ENCODE results near the gene ING2. TPM values are rescaled to one million over a fixed set of nuclear protein-coding genes. Genes with fewer than 3 reads are reported as not detected.
"Not testable (repeated sequence)": the region's sequence is repeated elsewhere in the genome, so short reads cannot be mapped to it uniquely, and the experiment has no call there.

Gene ING2, protein sequence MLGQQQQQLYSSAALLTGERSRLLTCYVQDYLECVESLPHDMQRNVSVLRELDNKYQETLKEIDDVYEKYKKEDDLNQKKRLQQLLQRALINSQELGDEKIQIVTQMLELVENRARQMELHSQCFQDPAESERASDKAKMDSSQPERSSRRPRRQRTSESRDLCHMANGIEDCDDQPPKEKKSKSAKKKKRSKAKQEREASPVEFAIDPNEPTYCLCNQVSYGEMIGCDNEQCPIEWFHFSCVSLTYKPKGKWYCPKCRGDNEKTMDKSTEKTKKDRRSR
- total RNA-seq: 13.3 TPM

DNA sequence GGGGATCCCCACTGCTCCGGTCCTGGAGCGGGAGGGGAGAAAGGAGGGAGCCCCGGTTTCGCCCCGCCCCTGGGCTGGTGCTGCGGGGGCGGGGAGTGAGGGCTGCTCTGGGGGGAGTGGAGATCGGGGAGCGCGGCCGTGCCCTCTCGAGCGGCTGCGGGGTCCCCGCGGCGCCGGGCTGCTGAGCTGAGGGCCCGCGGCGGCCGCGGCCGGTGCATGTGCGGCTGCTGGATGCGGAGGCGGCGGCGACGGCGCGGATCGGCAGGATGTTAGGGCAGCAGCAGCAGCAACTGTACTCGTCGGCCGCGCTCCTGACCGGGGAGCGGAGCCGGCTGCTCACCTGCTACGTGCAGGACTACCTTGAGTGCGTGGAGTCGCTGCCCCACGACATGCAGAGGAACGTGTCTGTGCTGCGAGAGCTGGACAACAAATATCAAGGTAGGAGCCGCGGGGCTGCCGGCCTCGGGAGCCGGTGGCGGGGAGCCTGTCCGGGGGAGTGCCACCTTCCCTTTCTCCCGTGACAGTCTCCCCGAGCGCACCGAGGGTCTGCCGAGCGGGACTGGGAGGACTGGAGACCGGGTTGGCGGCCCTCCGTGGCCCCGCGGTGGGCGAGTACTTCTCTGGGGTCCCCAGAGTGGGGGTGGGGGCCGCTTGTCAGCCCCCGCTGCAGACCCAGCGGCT is at the start of gene ING2:
TSS of gene ING2 (plus strand) at position 129 of the 681 bp plus-strand sequence. CDS start at position 267, 138 bp downstream.
- peak; percentile 73 for ATAC-seq

DNA sequence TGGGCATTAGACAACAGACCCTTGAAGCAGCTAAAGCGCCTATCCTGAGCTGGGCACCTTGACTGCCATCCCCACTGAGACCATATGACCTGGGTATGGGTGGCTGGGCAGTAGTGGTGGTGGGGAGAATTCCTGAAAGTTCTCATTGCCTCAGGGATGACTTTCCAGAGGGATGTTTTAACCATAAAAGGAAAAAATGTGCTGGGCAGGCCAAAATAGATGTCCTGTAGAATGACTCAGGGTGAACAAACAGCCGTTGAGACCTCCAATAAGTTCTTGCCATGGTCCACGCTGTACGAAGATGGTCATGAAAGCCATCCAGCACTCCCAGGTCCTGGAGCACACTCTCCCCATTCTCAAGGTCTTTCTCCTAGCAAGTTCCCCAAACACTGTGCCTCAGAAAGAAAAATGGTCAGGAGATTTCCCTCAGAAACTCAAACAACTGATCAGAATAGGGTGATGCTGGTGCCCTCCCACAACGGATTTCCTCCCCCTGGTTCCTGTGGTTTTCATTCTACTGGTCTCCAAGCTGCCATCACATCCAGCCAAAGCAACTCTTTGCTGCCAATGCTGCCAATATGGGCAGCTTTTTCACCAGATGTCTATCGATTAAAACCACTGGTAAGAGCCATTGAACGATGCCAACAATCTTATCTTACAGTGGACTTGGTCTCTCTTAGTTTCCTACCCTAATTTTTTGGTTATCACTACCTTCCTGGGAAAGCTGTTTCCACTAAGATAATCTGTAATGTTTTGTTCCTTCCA is 49.2 kb upstream of the ING2 start:
- no peak for ATAC-seq

DNA sequence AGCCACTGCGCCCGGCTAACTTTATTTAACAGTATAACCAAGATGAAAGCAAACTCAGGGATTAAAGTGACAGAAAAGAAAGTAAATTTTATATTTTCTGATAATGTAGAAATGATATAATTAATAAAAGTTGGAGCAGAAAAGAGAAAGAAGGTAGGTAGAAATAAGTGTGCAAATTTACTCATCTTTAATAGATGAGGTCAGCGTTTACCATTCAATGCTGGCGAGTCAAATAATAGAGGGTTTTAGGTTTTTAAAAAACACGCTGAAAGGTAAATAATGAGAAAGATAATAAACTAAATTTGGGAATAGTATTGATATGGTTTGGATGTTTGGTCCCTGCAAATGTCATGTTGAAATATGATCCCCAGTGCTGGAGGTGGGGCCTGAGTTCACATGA is 46.9 kb upstream of the ING2 start:
- no peak for ATAC-seq

DNA sequence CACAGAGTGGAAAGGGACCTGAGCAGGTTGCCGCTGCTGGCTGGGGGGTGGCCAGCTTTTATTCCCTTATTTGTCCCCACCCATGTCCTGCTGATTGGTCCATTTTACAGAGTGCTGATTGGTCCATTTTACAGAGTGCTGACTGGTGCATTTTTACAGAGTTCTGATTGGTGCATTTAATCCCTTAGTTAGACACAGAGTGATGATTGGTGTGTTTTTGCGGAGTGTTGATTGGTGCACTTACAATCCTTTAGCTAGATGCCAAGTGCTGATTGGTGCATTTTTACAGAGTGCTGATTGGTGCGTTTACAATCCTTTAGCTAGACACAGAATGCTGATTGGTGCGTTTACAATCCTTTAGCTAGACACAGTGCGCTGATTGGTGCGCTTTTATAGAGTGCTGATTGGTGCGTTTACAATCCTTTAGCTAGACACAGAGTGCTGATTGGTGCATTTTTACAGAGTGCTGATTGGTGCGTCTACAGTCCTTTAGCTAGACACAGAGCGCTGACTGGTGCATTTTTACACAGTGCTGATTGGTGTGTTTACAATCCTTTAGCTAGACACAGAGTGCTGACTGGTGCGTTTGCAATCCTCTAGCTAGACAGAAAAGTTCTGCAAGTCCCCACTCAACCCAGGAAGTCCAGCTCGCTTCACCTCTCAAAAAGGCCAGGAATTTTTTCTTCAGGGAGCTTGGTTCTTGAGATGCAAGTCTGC is 40.8 kb upstream of the ING2 start:
- not testable (repeated sequence) for ATAC-seq

DNA sequence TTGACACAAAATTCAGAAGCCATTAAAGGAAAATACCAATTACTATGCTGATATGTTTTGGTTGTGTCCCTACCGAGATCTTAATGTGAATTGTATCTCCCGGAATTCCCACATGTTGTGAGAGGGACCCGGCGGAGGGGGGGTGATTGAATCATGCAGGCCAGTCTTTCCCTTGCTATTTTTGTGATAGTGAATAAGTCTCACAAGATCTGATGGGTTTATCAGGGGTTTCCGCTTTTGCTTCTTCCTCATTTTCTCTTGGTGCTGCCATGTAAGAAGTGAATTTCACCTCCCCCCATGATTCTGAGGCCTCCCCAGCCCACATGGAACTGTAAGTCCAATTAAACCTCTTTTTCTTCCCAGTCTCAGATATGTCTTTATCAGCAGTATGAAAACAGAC is 39.0 kb upstream of the ING2 start:
- ATAC-seq: not testable (repeated sequence)

DNA sequence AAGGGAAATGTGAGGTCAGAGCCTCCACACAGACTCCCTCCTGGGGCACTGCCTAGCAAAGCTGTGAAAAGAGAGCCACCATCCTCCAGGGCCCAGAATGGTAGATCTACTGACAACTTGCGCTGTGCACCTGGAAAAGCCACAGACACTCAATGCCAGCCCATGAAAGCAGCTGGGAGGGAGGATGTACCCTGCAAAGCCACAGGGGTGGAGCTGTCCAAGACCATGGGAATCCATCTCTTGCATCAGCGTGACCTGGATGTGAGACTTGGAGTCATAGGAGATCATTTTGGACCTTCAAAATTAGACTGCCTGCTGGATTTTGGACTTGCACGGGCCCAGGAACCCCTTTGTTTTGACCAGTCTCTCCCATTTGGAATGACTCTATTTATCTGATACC is 37.6 kb upstream of the ING2 start:
- no peak for ATAC-seq

DNA sequence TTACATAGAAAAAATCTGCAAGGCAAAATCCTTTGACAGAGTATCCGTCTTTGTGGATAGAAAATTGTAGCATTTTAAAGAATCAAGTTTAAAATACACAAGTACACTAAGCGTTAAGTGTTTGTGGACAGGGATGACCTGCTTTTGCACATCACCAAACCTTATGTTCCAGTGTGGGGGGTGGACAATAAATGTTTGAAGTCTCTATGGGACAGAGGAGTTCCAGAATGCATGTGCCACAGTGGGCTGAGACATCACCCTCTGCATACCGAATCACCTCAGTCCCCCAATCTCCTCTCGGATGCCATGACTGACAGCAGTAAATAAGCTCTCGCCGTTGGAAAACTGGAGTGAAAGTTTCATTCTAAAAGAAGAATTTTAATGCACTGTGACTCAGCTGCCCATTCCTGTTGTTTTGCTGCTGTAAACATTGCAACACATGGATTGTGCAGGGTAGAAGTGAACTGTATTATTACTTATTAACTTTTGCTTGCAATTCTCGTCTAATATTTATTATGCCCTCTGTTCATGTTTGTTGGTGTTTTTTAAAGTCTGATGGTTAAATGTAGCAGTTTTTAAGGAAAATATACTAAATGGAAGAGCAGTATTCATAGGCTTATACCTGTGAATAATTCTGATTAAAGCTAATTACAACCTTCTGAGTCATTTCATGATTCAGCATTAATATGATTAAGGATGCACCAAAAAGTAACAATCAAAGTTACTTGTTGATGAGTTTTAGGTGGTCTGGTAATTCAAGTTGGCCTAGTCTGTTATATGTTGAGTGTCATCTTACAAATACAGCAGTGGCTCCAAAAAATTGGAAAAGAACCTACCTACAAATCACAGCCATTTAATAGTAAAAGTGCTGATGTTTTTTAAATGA is 36.4 kb upstream of the ING2 start:
- peak; percentile 36 for ATAC-seq

DNA sequence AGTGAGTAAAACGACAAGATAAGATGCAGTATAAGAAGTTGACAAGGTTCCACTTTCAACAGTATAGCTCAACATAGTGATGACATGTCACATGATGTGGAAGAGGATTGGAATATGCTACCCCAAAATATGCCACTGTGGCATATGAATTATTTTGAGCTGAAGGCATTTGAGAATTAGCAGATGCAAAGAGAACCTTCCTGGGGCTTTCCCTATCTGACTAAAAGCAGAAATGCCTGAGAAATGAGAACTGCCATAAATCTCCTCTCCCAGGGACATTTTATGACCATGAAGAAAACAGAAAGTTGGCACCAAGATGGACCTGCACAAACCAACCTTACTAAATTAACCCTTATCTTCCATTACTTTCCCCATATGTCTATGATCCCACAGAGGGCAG is 35.6 kb upstream of the ING2 start:
- no peak for ATAC-seq

DNA sequence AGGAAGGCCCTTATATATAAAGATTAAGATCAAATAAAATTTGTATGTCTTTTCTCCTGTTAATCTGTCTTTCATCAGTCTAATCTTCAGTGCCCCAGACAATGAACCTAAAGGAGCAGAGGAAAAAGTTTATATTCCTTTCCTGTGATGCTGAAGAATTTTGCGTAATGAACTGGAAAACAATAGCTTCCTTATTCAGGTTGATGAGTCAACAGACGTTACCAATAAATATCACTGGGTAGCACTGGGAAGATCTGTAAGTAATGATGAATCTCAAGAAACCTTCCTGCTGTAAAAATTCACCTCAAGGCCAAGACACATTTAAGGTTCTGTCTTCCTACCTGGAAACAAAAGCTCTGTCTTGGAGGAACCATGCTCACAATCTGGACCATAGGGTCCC is 34.9 kb upstream of the ING2 start:
- peak; percentile 59 for ATAC-seq

DNA sequence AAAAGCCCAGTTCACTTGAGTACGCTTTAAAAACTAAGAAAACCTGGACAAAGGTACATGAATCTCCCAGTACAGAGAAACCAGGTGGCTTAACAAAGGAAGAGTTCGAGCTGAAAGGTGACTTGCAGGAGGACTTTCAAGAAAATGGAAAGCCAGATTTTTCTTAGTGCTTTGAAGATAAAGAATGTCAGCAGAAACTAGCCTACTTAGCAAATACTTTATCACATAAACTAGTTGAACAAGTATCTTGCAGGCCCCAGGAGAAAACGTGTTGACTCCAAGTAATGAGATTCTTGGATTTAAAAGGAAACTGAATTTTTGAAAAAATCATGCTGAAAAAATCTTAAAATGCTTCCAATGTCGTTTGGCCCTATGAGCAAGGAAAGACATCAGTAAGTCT is 34.0 kb upstream of the ING2 start:
- no peak for ATAC-seq

DNA sequence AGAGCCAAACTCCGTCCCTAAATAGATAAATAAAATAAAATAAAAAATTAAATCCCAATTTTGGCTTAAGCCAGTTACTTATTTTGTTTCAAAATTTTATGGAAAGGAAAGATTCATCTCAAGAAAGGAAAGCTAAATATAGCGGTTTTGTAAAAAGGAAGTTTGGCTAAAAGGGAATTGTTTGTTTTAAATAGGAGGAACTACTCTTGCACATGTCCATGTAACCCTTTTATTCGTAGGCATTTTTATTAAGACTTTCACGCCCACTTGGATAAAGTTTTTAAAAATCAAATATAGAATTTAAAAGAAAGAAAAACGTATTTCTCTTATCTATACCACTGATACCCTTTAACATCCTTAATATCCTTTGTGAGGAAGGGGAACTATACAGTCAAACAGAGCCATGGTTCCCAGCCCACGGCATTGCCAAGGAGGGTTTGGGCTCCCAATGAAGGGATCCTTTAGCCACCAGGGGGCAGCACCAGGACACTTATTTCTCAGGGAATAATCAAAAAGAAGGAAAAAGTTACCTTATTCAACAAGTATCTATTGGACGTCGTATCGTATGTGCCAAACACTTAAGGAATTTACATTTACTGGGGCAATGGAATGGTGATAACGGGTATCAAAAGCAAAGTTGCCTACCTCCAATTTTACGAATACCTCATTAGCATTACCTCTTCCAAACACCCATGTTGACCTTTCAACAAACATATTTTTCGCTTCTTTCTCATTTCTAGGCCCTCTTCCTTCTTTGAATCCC is 32.7 kb upstream of the ING2 start:
- peak; percentile 70 for ATAC-seq

DNA sequence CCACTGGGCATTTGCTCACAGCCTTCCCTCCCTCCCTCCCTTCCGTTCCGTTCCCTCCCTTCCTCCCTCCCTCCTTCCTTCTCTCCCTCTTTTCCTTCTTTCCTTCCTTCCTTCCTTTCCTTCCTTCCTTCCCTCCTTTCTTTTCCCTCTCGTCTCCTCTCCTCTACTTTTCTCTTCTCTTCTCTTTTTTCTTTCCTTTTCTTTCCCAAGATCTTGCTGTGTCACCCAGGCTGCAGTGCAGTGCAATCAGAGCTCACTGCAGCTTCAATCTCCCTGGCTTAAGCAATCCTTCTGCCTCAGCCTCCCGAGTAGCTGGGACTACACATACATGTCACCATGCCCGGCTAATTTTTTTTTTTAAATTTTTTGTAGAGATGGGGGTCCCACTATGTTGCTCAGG is 26.7 kb upstream of the ING2 start:
- no peak for ATAC-seq

DNA sequence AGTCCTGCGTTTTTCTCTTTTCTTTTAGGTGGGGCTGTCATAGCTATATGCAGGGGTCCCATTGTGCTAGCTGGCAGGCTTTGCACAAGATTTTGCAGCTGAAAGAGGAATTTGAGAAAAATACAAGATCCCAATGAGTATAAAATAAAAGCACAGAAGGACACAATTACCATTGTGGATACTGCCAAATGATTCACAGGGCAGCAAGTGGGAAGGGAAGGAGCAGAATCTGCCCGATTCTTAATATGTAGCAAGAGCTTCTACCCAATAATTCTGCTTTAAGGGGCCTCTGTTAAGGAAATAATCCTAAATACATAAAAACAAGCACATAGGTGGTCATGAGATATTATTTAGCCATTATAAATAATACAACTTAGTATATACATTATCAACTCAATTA is 25.9 kb upstream of the ING2 start:
- no peak for ATAC-seq

DNA sequence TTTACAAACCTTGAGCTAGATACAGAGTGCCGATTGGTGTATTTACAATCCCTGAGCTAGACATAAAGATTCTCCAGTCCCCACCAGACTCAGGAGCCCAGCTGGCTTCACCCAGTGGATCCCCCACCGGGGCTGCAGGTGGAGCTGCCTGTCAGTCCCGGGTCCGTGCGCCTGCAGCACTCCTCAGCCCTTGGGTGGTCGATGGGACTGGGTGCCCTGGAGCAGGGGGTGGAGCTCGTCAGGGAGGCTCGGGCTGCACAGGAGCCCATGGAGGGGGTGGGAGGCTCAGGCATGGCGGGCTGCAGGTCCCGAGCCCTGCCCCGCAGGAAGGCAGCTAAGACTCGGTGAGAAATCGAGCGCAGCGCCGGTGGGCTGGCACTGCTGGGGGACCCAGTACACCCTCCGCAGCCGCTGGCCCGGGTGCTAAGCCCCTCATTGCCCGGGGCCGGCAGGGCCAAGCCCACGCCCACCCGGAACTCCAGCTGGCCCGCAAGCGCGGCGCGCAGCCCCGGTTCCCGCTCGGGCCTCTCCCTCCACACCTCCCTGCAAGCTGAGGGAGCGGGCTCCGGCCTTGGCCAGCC is 22.3 kb upstream of the ING2 start:
- ATAC-seq: not testable (repeated sequence)

DNA sequence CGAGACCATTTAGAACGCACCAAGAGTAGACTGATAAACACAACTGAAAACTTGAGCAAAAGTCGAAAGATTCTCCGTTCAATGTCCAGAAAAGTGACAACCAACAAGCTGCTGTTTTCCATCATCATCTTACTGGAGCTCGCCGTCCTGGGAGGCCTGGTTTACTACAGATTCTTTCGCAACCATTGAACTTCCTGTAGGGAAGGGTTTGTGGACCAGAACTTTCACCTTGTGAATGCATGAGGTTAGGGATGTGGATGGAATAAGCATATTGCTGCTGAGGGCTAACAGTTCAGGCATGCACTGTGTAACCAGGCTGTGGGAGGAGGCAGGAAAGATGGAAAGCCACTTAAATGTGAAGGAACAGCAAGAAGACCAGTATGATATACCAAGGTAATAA is 20.9 kb upstream of the ING2 start:
- no peak for ATAC-seq

DNA sequence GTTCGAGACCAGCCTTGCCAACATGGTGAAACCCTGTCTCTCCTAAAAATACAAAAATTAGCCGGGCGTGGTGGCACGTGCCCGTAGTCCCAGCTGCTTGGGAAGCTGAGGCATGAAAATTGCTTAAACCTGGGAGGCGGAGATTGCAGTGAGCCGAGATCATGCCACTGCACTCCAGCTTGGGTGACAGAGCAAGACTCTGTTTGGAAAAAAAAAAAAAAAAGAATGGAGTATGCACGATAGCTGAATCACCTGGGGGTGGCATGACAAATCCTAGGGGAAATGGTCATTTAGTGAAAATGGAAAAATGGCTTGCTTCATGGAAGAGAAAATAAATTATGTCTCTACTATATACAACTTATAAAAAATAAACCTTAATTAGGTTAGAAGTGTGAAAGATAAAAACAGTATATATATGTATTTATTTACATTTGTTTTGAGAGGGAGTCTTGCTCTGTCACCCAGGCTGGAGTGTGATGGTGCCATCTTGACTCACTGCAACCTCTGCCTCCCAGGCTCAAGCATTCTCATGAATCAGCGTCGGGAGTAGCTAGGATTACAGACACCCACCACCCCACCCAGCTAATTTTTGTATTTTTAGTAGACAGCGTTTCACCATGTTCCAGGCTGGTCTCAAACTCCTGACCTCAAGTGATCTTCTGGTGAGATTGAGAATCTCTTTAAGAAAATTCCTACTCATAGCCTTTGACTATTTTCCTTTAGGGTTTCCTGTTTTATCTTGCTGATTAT is 19.3 kb upstream of the ING2 start:
- no peak for ATAC-seq

DNA sequence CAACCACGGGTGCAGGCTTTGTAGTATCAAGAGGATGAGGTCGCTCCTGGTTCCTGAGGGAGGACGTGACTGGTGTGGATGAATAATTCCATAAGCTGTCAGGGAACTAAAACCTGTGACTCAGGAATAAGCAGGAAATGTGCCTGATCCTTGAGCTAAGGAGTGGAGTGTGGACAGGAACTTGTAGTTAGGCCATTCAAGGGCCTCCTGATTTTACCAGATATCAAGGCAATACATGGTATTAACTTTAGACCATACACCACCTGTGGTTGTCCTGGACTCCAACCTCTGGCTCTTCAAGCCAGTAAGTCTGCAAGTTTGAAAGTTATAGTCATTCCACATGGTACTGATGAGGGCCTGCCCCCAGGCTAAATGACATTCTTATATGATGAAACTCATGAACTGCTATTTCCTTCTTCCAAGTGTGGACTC is 12.1 kb upstream of the ING2 start:
- peak; percentile 81 for ATAC-seq

DNA sequence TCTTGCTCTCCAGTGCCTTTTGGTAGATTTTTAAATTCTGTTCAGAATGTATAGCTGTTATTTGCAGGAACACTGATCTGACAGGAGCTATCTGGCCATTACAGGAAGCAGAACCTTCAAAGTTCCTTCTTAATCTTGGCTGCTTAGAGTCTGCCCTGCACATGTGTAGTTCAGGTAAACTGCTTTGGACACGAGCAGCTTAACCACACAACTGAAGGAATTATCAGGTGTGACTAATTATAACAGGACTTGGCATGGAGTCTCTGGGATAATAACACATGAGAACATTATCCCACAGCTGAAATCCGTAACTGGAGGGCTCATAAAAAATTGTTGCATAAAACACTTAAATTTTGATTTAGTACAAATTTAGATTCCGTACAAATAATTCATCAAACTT is 11.6 kb upstream of the ING2 start:
- ATAC-seq: peak; percentile 82

DNA sequence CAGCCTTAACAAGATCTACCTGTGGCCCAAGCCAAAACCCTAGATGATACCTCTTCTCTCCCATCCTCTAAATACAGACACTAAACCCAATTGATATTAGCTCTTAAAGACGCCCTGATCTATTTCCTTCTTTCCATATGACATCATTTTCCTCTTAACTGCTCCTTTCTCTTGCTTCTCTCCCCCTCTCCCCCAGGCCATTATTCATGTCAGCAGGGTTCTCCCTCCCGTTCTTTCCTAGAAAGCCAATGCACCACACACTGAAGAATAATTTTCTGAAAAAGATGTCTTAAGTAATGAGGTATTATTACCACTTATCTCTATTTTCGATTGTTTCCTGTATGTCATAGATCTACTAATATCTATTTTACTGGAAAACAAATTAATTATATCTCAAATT is 9.7 kb upstream of the ING2 start:
- no peak for ATAC-seq

DNA sequence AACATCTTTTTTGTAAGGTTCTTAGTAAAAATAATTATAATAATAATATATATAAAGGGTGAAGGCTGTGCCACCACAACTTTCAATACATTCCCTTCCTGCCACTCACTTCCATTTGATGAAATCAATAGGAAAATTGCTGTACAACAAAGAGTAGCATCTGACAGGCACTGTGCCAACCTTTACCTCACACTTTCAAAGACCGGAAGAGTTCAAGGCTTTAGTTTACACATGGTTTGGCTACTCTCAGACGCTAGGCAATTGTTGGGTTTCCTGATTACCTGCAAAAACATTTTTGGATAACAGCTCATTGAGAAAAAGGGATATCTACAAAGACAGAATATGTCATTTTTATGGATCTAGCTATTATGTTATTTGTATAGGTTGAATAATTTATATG is 5.5 kb upstream of the ING2 start:
- no peak for ATAC-seq

Data from esophagus mucosa (tissue), 1 donor.